DOHH2 (cell line): ENCODE measurements around the gene RNF26.

Source experiments
- H3F3A ChIP-seq: fragments of 200-600 bp; sonication (generic), shearing (Covaris generic); 2 replicates; pipeline ENCODE4 v1.6.0; 2016; ENCODE audit warnings: antibody characterized with exemption, mild to moderate bottlenecking; ENCODE audit not compliant: control insufficient read depth, insufficient read depth
- H3K27ac ChIP-seq: fragments of 200-600 bp; sonication (generic); 2 replicates; pipeline ENCODE4 v1.5.1; 2014; ENCODE audit warnings: low read depth, mild to moderate bottlenecking, low read length, moderate library complexity
- H3K27me3 ChIP-seq: fragments of 200-600 bp; sonication (generic); 2 replicates; pipeline ENCODE4 v1.6.1; 2014; ENCODE audit warnings: mild to moderate bottlenecking, low read length, mixed read lengths; ENCODE audit not compliant: control insufficient read depth
- H3K36me3 ChIP-seq: fragments of 200-600 bp; sonication (generic); 2 replicates; pipeline ENCODE4 v1.6.1; 2014; ENCODE audit warnings: mild to moderate bottlenecking, low read length, moderate library complexity, mixed read lengths; ENCODE audit not compliant: control insufficient read depth
- H3K4me1 ChIP-seq: fragments of 200-600 bp; sonication (generic); 2 replicates; pipeline ENCODE4 v1.6.1; 2014; ENCODE audit warnings: mild to moderate bottlenecking, low read length, mixed read lengths; ENCODE audit not compliant: control insufficient read depth
- H3K4me2 ChIP-seq: fragments of 200-600 bp; sonication (generic); 2 replicates; pipeline ENCODE4 v1.6.0; 2014; ENCODE audit warnings: mild to moderate bottlenecking, low read length, moderate library complexity
- H3K4me3 ChIP-seq: fragments of 200-600 bp; sonication (generic); 2 replicates; pipeline ENCODE4 v1.5.1; 2014; ENCODE audit warnings: mild to moderate bottlenecking, low read length, mixed read lengths
- H3K79me2 ChIP-seq: fragments of 200-600 bp; sonication (generic); 2 replicates; pipeline ENCODE4 v1.6.1; 2014; ENCODE audit warnings: mild to moderate bottlenecking, low read length, mixed read lengths; ENCODE audit not compliant: control insufficient read depth
- H3K9me2 ChIP-seq: fragments of 200-600 bp; sonication (generic); replicated peaks from 2 replicates; pipeline ENCODE4 v1.6.1; 2014; ENCODE audit warnings: mild to moderate bottlenecking, low read length, mixed read lengths; ENCODE audit not compliant: control insufficient read depth
- H3K9me3 ChIP-seq: fragments of 200-600 bp; sonication (generic); 2 replicates; pipeline ENCODE4 v1.6.1; 2014; ENCODE audit warnings: antibody characterized with exemption, low read length, mixed read lengths; ENCODE audit not compliant: control insufficient read depth, insufficient read depth
- H4K20me1 ChIP-seq: fragments of 200-600 bp; sonication (generic); 2 replicates; pipeline ENCODE4 v1.6.0; 2014; ENCODE audit warnings: low read depth, mild to moderate bottlenecking, antibody characterized with exemption, low read length, moderate library complexity; ENCODE audit not compliant: control insufficient read depth, insufficient read depth
- EZH2phosphoT487 ChIP-seq: fragments of 200-600 bp; sonication (generic); IDR thresholded peaks from 2 replicates; pipeline ENCODE4 v1.6.1; 2017; ENCODE audit warnings: borderline replicate concordance, mild to moderate bottlenecking, antibody characterized with exemption, low read length, moderate library complexity, mixed read lengths
- TF ChIP-seq, protein P1 (sequence below): fragments of 200-600 bp; sonication (generic); IDR thresholded peaks from one replicate; pipeline ENCODE4 v1.5.1; 2014; ENCODE audit warnings: antibody characterized with exemption, mild to moderate bottlenecking, low read depth, low read length; ENCODE audit not compliant: poor library complexity, severe bottlenecking

The RNF26 gene

DNA sequence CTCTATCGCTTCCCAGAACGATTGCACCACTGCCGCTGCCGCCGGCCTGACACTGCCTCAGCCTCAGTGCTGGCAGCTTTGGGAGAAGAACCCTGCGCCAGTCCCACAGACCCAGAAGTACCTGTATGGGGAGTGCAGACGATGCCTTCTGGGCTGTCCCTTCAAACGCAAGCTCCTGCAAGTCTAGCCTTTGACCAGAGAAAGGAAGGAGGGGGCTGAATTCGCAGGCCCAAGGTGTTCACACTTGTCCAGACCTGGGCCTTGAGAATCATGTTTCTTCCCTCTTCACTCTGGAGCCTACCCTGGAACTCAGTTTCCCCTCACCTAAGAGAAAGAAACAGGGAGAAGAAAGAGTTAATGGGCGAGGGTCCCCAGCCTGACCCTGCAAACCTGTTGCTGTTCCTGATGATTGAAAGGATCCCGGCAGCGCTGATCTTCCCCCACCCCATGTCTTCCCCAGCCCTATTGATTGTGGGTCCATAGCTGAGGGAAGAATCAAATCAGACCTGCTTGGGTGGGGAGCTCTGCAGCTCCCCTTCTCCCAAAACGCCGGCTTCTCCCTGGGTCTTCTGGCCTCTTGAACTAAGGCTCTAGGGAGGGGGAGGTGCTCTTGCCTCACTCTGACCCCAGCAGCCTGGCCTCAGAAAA lies 16.6 kb upstream of the RNF26 start:
- H3K9me3 ChIP-seq, result no peaks in the 10 kb centered on the region
- no peaks in the 10 kb centered on the region for H3K36me3 ChIP-seq
- no peaks in the 10 kb centered on the region for H3K79me2 ChIP-seq
- peaks cover 80% of the 10 kb centered on the region for H3K4me1 ChIP-seq
- peak overlapping the region; percentile 27; the same call in 1 of the 2 replicates for H3K4me2 ChIP-seq
- peaks cover 11% of the 10 kb centered on the region for H3F3A ChIP-seq
- H3K27ac ChIP-seq, result no peak overlapping the region
- no peaks in the 10 kb centered on the region for H4K20me1 ChIP-seq
- no peak overlapping the region for H3K4me3 ChIP-seq
- H3K9me2 ChIP-seq, result no peaks in the 10 kb centered on the region
- no peak for TF ChIP-seq EZH2phosphoT487
- TF ChIP-seq, protein P1, sequence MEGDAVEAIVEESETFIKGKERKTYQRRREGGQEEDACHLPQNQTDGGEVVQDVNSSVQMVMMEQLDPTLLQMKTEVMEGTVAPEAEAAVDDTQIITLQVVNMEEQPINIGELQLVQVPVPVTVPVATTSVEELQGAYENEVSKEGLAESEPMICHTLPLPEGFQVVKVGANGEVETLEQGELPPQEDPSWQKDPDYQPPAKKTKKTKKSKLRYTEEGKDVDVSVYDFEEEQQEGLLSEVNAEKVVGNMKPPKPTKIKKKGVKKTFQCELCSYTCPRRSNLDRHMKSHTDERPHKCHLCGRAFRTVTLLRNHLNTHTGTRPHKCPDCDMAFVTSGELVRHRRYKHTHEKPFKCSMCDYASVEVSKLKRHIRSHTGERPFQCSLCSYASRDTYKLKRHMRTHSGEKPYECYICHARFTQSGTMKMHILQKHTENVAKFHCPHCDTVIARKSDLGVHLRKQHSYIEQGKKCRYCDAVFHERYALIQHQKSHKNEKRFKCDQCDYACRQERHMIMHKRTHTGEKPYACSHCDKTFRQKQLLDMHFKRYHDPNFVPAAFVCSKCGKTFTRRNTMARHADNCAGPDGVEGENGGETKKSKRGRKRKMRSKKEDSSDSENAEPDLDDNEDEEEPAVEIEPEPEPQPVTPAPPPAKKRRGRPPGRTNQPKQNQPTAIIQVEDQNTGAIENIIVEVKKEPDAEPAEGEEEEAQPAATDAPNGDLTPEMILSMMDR, result no peak
- peaks cover 24% of the 10 kb centered on the region for H3K27me3 ChIP-seq

GRCh38 chr11:119318240-119319135 lies 15.8 kb upstream of the RNF26 start:
- Histone ChIP-seq H3K36me3 (no peaks in the 10 kb centered on the region), H3K9me3 (no peaks in the 10 kb centered on the region), H3K79me2 (no peaks in the 10 kb centered on the region), H4K20me1 (no peaks in the 10 kb centered on the region), H3K27ac (peak overlapping the region; percentile 28), H3K4me1 (peaks cover 85% of the 10 kb centered on the region), H3F3A (peaks cover 11% of the 10 kb centered on the region), H3K4me2 (peak overlapping the region; percentile 58), H3K9me2 (no peaks in the 10 kb centered on the region), H3K27me3 (peaks cover 24% of the 10 kb centered on the region), H3K4me3 (peak overlapping the region; percentile 49)
- TF ChIP-seq EZH2phosphoT487, result no peak
- TF ChIP-seq, protein P1, result no peak

GRCh38 chr11:119319136-119319699 lies 15.1 kb upstream of the RNF26 start:
- no peaks in the 10 kb centered on the region for H3K36me3 ChIP-seq
- peak overlapping the region; percentile 58 for H3K4me2 ChIP-seq
- TF ChIP-seq, protein P1, result no peak
- no peak for TF ChIP-seq EZH2phosphoT487
- no peaks in the 10 kb centered on the region for H3K79me2 ChIP-seq
- H3K4me3 ChIP-seq, result peak overlapping the region; percentile 49
- peaks cover 24% of the 10 kb centered on the region for H3K27me3 ChIP-seq
- no peaks in the 10 kb centered on the region for H3K9me3 ChIP-seq
- H4K20me1 ChIP-seq, result no peaks in the 10 kb centered on the region
- peaks cover 9% of the 10 kb centered on the region for H3F3A ChIP-seq
- H3K9me2 ChIP-seq, result no peaks in the 10 kb centered on the region
- peak overlapping the region; percentile 28; the same call in 1 of the 2 replicates for H3K27ac ChIP-seq
- peaks cover 92% of the 10 kb centered on the region for H3K4me1 ChIP-seq
